Measurements from ENCODE around the gene IRAK3.
"Not testable (repeated sequence)": the region's sequence is repeated elsewhere in the genome, so short reads cannot be mapped to it uniquely, and the experiment has no call there.

IRAK3 gene

DNA sequence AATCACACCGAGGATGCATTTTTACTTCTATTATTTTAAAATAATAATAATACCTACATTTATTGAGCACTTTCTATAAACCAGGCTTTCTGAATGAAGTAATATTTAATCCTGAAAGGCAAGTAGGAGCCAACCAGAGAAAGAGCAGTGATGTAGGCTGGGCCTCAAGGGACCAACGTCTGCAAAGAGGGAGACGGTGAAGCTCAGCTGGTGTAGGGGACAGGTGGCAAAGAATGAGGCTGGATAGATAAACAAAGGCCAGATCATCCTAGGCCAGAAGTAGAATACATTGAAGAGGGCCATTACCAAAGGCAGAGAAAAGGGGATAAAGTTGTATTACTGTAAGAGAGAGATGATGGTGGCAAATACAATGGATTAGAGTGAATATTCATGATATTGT, 18.4 kb upstream of the IRAK3 start:
- DNase-seq: no peak

GRCh38 chr12:66174391-66175325, 14.4 kb upstream of the IRAK3 start:
- DNase-seq: not testable (repeated sequence)

DNA sequence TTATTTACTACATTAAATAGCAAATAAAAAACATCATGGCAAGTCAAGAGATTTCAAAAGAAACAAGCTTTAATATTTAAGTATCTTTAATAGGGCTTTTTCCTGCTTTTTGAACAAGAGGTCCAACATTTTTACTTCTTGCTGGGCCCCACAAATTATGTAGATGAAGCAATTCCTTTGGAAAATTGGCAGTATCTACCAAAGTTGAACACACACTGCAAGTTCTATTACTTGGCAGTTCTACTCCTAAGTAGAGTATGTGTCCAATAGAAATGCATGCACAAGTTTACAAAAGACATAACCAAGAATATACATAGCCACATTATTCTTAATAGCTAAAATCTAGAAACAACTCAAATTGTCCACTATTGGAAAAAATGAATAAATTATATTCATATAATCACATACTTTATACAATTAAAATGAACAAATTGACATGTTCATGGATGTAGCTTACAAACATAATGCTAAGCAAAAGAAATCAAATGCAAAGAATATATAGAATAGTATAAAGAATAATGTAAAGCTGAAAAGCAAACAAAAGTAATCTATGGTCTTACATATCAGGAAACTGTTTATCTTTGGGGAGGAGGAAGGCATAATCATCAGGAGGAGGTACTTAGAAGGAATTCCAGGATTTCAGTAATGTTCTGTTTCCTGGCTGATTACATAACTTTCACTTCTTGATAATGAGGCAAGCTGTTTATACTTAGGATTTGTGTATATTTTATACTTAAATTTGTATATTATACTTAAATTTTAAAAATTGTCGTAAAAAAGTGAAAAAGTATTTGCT, 12.7 kb upstream of the IRAK3 start:
- no peak for DNase-seq

- no peak for DNase-seq
Observed at GRCh38 chr12:66182956-66183355, 6.1 kb upstream of the IRAK3 start.

GRCh38 chr12:66184822-66185221, 4.2 kb upstream of the IRAK3 start:
- DNase-seq: not testable (repeated sequence)

DNA sequence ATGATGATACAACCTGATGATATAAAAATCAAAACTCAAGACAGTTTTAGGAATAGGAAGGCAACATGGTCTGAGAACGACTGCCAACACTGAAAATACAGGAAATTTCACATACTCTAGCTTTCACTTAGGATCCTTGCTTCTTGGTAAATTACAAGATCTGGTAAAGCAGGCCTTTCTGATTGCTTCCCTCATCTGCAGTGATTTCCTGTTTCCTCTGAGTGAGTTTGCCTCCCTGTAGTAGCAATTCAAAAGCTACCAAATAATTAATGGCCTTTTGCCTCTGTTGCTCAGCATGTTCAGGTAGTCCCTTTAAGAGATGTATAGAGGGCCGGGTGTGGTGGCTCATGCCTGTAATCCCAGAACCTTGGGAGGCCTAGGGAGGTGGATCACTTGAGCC, 2.0 kb upstream of the IRAK3 start:
- DNase-seq: no peak

- no peak for DNase-seq
Observed at GRCh38 chr12:66187821-66188220, 1.2 kb upstream of the IRAK3 start.

DNA sequence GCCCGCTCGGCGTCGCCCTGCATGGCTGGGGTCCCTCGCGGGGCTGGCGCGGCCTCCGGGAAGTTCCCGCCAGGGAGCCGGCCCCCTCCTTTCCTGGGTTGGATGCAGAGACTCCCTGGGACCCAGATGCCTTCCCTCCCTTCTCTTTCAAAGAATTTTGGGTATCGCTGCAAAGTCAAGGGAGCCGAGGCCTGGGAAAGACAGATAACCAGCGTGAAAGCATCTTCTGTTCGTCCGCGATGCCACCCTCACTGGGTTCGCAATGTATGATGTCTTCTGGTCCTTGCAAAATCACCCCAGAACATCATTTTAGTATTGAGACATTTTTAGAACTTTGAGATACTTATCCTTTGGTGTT, 451 bp downstream of the IRAK3 start:
- DNase-seq: no peak

DNA sequence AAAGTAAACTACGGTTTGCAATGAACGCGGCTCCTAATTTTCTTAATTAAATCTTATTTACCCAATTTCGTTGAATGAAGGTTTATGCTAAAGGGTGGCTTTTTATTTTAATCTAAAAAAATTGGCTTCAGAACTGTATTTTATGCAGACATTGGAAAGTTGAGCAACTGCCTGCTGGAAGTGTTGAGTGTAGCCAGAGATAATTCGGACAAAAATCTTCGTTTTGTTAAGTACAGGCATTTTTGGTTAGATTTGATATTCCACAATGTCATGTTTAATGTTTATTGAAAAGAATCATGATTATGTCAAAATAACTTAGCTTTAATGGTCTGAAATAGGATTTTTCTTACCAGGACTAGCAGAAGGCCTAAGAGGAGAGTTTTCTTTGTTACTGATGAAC, 875 bp downstream of the IRAK3 start:
- no peak for DNase-seq

DNA sequence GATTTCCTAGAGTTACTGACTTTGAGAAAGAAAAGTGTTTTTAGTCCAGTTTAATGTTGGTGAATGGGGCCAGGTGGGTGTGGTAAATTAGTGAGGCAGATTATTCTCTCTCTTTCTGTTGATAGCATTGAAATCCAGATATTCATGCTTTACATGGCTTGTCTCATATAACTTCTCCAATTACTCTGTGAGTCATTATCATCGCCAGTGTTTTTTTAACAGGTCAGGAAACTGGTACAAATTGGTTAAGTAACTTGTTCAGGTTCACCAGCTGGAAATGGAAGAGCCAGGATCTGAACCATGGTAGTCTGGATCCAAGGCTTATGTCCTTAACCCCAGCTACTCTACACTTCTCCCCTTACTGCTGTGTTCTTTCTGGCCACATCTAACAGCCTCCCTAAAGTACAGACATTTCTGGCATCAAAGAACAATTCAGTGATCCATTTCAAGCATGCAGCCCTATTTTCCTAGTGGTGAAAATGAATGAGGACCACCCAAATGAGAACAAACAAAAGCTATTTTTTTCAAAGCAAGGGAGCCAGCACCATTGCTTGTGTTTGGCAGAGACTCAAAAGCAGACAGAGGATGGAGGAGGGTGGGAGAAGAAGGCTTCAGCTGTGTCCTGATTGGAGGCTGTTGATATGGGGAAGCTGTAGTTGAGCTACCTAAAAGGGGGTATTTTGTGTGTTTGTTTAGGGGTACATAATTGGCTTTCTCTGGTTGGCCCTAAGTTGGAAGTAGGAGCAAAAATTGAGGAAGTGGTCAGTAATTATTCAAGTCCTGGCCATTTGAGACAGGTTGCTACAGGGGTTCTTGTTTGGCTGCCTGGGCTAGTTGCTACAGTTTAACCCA, 1.7 kb downstream of the IRAK3 start:
- no peak for DNase-seq

GRCh38 chr12:66191547-66192126, 2.6 kb downstream of the IRAK3 start:
- DNase-seq: no peak

DNA sequence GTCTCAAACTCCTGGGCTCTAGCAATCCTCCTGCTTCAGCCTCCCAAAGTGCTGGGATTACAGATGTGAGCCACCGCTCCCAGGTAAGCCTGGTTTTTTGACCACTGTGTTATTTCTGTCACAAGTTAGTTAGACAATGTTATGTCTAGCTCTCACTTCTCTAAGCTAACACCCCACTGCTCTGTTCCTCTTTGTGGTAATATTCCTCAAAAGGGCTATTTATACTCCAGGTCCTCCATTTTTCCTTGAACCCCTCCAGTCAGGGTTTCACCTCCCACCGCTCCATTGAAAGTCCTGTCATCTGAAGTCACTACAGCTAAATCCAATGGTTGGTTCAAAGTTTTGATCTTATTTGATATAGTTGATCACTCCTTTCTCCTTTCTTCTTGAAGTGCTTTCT, 5.1 kb downstream of the IRAK3 start:
- no peak for DNase-seq

GRCh38 chr12:66195242-66195641, 6.2 kb downstream of the IRAK3 start:
- no peak for DNase-seq

DNA sequence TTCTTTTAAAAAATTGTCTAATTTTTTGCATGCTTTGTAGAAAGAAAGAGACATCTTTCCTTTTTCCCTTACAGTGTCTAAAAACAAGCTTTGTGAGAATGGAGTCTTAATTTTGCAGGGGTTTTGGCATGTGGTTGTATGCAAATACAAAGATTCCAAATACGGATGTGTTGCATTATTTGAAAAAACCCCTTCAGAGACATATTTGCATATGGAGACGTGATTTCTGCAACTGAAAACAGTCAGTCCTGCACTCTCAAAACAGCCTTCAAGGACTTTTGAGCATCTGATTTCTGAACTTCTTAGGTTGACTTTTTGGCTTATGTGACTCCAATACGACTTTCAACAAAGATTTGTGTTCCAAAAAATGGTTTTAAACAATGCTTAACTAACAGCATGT, 7.8 kb downstream of the IRAK3 start:
- no peak for DNase-seq

- no peak for DNase-seq
Observed at GRCh38 chr12:66197495-66197921, 8.5 kb downstream of the IRAK3 start.

GRCh38 chr12:66199141-66199540, 10.1 kb downstream of the IRAK3 start:
- DNase-seq: no peak

- DNase-seq: no peak
Observed at GRCh38 chr12:66199831-66200509, 11.0 kb downstream of the IRAK3 start.

- DNase-seq: no peak
Observed at GRCh38 chr12:66203820-66204219, 14.8 kb downstream of the IRAK3 start.

DNA sequence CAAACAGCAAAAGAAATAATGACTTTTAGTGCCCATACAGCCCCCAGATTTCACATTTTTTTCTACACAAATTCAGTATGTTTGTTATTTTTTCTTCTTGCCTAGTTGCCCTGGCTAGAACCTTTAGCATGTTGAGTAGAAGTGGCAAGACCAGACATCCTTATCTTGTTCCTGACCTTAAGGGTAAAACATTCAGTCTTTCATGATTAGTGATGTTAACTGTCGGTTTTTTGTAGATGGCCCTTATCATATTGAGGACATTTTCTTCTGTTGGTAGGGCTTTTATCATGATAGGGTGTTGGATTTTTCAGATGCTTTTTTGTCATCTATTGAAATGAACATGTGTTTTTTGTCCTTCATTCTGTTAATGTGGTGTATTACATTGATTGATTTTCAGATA, 17.1 kb downstream of the IRAK3 start:
- DNase-seq: no peak

- no peak for DNase-seq
Observed at GRCh38 chr12:66210840-66211239, 21.8 kb downstream of the IRAK3 start.

DNA sequence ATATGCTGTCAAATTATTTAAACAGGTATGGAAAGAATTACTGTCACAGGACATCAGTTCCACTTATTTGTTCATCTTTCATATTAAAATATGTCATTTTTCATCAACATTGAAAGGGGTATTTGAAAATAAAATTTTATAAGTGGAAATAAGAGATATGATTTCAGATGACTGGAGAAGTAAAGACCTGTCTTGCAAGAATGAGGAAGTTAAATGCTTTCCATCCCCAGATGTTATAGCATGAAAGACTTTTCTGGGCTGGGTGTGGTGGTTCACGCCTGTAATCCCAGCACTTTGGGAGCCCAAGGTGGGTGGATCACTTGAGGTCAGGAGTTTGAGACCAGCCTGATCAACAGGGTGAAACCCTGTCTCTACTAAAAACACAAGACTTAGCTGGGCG, 22.6 kb downstream of the IRAK3 start:
- not testable (repeated sequence) for DNase-seq

GRCh38 chr12:66213011-66213410, 24.0 kb downstream of the IRAK3 start:
- DNase-seq: not testable (repeated sequence)
